LNCaP clone FGC (cell line): ENCODE results near the gene ZNF408.

ENCODE experiments used
- DNase-seq: peaks from one replicate; pipeline ENCODE4 v3.0.0-alpha.2; 2011; ENCODE audit warnings: low read depth
- H3K4me3 ChIP-seq: 2 replicates; pipeline ENCODE4 v1.5.1; 2011; ENCODE audit warnings: mild to moderate bottlenecking, low read depth, low read length, control low read depth
- CTCF ChIP-seq: IDR thresholded peaks from 2 replicates; pipeline ENCODE4 v1.5.1; 2012; ENCODE audit warnings: mild to moderate bottlenecking; ENCODE audit not compliant: control insufficient read depth, insufficient read depth; ENCODE audit errors: extremely low read depth

The ZNF408 gene

GRCh38 chr11:46721286-46721685 is 20.5 kb downstream of the ZNF408 start:
- TF ChIP-seq CTCF = no peak
- no peak overlapping the region for H3K4me3 ChIP-seq
- no peak for DNase-seq

- no peak overlapping the region for H3K4me3 ChIP-seq
- no peak for DNase-seq
- no peak for TF ChIP-seq CTCF
These were observed 21.9 kb downstream of the ZNF408 start for GRCh38 chr11:46722566-46723358.

GRCh38 chr11:46723359-46723680 is 22.5 kb downstream of the ZNF408 start:
- no peak overlapping the region for H3K4me3 ChIP-seq
- no peak for TF ChIP-seq CTCF
- DNase-seq = no peak

GRCh38 chr11:46724088-46724487 is 23.3 kb downstream of the ZNF408 start:
- H3K4me3 ChIP-seq = no peak overlapping the region
- no peak for DNase-seq
- TF ChIP-seq CTCF = no peak

- no peak overlapping the region for H3K4me3 ChIP-seq
- no peak for DNase-seq
- no peak for TF ChIP-seq CTCF
These were observed 24.7 kb downstream of the ZNF408 start for GRCh38 chr11:46725338-46726205.

GRCh38 chr11:46726206-46726862 is 25.5 kb downstream of the ZNF408 start:
- no peak for DNase-seq
- no peak for TF ChIP-seq CTCF
- H3K4me3 ChIP-seq = no peak overlapping the region
